Skeletal muscle cell (primary cell): ENCODE results near the gene TCF15.

ENCODE experiments used
- DNase-seq: peaks from one replicate; pipeline ENCODE4 v3.0.0-alpha.2; 2010; ENCODE audit warnings: low read depth
- H3K4me3 ChIP-seq: 2 replicates; pipeline ENCODE4 v1.5.1; 2011; ENCODE audit warnings: low read depth, mild to moderate bottlenecking, control low read depth, low read length, moderate library complexity

The TCF15 gene

DNA sequence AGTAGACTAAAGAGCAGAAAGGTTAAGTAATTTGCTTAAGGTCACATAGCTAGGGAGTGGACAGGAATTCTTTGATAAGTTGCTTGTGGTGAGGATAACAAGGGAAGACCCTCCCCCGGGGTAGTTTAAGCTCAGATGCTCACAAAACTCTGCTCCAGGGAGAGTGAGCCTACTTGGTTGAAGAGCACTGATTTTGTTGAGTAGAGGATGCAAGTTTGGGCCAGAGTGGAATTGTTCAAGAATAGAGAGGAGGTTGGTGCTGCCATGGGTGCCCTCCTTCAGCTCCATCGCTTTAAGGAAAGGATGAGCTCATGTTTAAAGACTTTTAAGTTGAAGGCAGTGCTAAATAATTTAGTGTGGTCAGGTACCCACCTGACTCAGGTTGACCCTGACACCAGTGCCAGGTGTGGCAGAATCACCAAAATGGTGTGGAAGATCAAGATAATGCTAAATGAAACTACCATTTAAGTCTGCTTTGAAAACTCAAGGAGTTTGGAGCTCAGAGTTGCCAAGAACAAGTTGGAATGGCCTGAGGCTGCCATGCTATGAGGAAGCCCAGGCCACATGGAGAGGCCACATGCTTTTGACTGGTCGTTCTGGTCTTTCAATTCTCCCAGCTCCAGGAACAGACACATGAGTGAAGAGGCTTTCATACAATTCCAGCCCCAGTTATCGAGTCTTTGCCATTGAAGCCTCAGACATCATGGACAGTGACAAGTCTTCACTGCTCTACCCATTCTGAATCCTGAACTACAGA, 8.0 kb upstream of the TCF15 start:
- no peak for DNase-seq
- no peak overlapping the region for H3K4me3 ChIP-seq

DNA sequence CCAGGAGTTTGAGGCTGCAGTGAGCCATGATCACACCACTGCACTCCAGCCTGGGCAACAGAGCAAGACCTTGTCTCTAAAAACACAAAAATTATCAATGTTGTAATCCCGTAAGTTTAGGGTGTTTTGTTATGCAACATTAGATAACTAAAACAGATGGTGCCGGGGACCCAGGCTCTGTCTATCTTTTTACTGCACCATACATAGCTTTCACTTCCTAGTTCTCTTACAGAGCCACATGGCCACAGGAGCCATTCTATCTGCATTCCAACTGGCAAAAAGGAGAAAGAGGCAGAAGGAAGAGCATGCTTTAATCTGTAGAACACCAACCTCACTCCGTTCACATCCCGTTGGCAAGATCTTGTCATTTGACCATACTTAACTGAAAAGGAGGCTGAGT, 5.4 kb upstream of the TCF15 start:
- no peak overlapping the region for H3K4me3 ChIP-seq
- DNase-seq: no peak

DNA sequence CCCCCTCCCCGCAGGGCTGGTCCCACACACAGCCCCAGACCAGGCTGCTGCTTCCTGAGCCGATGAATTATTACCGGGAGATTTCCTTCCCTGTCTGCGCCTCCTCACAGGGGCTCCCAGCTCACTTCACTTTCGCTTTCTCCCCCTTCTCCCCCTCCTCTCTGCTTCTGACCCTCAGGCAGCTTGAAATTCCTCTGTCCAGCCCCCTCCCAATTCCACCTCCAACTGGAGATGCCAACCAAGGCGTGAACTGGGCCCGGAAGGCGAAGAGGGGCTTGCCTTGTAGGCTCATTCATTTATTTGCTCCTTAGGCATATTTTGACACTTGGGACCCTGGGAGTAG, 1.7 kb upstream of the TCF15 start:
- no peak for DNase-seq
- no peak overlapping the region for H3K4me3 ChIP-seq

DNA sequence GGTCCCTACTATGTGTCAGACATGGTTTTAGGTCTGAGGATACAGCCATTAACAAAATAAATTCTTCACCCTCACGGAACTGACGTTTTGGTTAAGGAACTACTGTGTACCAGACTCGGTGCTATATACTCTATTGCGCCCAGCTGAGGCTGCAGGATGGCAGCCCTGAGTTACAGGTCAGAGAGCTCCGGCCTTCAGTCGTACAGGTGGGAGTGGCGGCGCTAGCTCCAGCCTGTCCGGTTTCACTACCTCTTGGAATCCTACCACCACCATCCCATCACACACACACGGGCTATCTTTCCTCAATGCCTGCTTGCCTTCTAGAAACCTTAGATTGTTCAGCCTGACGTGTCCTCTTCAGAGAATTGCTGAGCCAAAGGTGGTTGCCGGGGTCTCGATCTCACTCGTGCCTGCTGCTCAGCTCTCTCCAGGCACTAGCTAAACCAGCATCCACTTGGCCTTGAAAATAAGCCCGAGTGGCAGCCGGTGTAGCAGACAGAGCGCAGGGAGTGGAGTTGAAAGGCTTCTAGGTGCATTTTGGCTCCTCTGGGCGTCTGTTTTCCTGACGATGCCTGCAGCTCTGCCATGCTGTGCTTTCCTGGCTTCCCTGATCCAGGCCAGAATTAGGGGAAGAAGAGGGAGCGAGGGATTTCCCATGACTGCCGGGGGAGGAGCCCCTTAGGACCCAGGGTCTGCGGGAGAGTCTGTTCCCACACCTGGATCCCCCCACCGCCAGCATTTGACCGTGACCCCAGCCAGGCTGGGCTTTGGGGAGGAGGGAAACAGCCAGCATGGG, 1.1 kb upstream of the TCF15 start:
- no peak for DNase-seq
- H3K4me3 ChIP-seq: no peak overlapping the region

DNA sequence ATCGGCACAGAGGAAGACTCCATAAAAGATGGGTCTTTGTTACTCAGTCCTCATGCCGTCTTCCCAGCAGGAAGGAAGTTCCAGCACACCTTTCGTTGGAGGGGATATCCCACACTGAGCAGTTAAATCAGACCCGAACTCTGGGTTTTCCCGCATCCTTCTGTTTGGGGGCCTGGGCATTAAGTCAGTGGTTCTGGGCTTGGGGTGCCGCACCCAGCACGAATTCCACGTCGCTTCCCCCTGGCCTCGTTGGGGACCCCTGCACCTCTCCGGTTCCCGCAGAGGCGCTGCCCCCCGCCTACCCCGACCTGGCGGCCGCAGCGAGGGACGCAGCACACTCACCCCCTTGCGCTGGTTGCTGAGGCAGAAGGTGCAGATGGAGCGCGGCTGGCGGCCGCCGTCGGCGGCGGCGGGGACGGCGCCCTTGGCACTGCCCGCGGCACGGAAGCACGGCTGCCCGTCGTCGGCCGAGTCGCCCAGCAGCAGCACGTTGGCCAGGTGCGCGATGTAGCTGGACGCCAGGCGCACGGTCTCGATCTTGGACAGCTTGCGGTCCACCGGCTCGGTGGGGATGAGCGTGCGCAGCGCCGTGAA, 641 bp downstream of the TCF15 start:
- DNase-seq: no peak
- no peak overlapping the region for H3K4me3 ChIP-seq

DNA sequence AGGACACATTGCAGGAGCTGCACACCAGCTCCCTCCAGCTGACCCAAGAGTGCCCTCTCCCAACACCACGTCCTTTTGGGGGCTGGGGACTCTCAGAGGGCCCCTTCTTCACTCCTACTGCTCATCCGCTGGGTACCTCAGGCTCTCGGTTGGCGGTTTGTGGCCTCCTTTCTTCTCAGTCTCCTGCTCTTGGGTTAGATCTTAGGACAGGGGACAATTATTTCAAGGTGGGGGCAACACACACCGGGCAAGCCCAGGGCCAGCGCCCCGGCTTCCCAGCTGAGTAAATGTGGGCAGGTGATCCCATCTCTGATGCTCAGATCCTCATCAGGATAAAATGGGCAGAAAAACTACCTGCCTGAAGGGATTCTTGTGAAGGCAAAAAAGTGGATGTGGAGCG, 1.1 kb downstream of the TCF15 start:
- no peak for DNase-seq
- no peak overlapping the region for H3K4me3 ChIP-seq

DNA sequence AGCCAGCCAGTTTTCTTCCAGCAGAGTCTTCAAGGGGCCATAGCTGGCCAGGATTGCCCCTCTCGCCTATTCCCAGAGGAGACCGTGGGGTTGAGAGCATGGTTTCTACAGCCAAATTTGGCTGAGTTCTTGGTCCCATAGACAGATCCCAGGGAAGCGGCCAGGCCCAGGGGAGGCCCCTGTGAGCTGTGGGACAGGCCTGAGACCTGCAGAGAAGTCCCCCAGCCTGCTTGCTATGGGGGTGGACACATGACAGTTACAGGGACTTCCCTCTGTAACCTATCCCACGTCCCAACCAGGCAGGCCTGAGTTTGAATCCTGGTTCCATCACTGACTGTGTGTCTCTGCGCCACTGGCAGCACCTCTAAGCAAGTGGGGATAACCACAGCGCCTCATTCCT, 2.6 kb downstream of the TCF15 start:
- H3K4me3 ChIP-seq: no peak overlapping the region
- no peak for DNase-seq

DNA sequence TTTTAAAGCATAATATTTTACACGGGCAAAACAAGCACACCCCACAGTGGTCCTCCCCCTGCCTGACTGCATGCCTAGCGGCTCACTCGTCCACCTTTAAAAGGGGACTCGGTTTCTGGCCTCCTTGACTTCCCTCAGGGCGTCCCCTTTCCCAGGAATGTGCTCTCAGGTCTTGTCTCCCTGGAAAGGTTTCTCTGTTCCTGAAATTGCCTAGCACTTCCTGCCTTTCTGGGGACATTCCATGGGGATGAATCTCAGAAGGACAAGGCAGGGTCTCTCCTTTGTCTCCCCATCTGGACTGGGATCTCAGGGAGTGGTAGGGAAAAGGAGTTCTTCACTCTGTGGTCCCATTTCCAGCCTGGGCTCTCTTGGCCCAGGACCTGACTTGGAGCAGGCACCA, 4.9 kb downstream of the TCF15 start:
- no peak for DNase-seq

DNA sequence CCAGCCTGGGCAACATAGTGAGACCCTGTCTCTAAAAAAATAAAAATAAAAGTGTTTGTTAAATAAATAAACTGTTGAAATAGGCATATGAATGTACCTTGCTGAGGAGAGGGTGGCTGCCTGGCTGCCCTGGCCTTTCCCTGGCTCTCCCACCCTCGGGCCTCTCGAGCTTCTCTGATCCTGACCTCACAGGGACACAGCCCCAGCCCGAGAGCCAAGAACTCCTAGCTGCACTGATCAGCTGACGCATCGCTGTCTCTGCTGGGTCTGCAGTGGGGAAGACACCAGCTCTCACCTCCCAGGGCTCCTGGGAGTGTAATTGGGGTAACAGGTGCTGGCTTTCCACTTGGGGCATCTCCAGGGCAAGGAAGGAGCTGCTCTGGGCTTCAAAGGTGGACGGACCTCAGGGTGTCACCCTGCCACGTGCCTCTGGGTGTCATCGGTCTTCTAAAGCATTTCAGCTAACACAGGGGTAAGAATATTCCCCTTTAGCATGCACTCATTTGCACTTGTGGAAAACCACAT, 6.9 kb downstream of the TCF15 start:
- no peak overlapping the region for H3K4me3 ChIP-seq
- DNase-seq: no peak

More for the DNA sequence above, 4.9 kb downstream of the TCF15 start:
- no peak overlapping the region for H3K4me3 ChIP-seq

DNA sequence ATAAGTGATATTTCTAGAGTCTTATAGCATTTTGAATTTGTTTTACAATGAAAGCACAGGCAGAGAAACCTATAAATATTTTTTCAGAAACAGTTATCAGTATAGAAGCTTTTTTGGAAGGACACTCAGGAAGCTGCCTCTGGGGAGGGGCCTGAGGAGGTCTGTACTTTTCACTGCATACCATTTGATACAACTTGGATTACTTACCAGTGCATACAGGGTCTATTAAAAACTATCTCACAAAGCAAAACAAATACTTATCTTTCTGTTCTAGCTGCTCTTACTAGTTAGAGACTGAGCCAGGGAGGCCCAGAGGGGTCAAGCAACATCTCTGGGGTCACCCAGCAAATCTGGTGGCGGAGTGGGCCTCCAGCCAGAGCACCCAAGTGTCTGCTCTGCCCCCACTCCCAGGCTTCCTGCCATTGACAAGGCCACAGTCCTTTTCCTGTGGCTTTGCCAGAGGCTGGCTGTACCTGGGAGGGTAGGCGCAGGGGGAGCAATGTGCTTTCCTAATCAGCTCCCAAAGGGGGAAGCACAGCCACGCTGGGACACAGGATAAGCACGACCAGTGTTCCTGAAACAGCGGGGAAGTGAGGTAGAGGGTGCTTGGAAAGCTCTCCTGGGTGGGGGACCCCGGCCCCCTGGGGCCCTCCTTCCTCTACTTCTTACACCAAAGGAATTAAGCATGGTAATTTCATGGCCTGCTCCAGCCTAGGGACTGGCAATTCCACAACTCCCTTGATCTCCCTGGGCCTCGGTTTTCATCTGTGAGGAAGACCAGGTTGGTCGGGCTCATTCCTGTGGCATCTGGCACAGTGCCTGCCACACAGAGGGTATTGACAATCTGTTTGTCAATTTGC, 7.8 kb downstream of the TCF15 start:
- no peak overlapping the region for H3K4me3 ChIP-seq
- DNase-seq: no peak

DNA sequence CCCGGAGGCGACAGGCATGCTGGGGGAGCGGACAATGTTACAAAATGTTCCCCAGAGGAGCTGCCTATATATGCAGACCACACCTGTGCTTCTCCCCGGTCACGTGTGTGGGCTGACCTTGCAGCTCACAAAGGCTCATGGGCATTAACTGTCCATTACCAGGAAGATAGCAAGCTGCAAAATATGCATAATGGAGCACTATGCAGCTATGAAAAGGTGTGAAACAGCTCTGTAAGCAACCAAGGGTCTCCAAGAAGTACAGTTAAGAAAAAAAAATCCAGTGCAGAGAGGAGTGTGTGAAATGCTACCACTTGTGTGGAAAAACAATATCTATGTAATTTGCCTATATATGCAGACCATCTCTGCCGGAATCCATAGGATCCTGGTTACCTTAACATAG, 9.4 kb downstream of the TCF15 start:
- no peak for DNase-seq
- no peak overlapping the region for H3K4me3 ChIP-seq

DNA sequence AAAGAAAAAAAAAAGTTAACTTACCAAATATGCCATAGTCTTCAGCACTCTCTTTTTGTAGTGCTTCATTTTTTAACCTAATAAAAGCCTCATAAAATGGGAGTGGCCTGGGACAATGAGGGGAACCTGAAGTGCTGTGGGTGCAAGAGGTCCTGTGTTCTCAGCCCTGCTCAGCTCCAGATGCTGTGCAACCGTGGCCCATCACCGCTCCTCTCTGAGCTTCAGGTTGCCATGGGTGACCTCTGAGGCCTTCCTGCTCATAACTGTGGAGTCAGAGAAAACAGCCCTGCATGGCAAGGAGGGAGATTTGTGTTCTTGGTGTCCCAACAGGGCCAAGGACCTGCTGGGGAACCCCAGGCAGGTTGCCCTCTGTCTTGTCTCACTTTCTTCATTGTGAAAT, 10.0 kb downstream of the TCF15 start:
- H3K4me3 ChIP-seq: no peak overlapping the region
- DNase-seq: no peak

DNA sequence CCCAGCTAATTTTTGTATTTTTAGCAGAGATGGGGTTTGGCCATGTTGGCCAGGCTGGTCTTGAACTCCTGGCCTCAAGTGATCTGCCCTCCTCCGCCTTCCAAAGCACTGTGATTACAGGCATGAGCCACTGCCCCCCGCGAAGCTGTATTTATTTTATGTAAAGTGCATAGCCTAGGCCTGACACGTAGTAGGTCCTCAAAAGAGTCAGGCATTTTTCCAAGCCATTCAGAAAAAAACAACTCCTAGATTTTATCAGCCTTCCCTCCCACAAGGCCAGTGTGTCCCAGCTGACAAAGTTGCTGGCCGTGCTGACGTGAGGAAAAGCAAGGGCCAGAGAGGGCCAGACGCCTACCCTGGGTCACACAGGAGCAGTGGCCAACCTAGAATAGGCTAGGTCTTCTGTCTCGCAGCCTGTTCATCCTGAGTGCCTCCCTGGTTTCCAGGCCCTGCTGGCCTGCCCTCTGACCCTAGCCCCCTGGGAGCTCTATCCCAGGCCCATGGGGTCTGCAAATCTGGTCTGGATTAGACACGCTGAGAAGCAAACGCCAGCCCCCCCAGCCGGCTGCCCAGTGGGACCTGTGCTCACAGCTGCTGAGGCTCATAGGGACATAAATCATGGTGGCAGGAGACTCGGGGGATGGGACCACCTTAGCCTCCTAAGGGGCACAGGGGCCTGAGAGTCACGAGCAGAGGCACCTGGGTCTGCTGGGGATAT, 11.8 kb downstream of the TCF15 start:
- no peak for DNase-seq
- no peak overlapping the region for H3K4me3 ChIP-seq

DNA sequence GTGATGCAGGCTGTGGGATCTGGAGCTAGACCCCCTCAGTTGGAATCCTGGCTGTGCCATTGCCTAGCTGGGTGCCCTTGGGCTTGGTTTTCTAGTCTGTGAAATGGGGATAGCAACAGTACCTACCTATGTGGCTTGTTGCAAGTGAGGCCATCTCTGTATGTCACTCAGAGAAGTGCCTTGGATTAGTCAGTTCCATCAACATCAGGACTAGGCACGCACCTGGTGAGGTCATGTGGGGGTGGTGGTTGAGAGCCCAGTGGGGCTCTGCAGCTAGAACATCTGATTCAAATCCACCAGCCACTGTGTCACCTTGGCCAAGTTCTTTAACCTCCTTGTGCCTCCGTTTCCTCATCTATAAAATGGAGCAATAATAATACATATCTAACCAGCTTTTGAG, 12.5 kb downstream of the TCF15 start:
- H3K4me3 ChIP-seq: no peak overlapping the region

DNA sequence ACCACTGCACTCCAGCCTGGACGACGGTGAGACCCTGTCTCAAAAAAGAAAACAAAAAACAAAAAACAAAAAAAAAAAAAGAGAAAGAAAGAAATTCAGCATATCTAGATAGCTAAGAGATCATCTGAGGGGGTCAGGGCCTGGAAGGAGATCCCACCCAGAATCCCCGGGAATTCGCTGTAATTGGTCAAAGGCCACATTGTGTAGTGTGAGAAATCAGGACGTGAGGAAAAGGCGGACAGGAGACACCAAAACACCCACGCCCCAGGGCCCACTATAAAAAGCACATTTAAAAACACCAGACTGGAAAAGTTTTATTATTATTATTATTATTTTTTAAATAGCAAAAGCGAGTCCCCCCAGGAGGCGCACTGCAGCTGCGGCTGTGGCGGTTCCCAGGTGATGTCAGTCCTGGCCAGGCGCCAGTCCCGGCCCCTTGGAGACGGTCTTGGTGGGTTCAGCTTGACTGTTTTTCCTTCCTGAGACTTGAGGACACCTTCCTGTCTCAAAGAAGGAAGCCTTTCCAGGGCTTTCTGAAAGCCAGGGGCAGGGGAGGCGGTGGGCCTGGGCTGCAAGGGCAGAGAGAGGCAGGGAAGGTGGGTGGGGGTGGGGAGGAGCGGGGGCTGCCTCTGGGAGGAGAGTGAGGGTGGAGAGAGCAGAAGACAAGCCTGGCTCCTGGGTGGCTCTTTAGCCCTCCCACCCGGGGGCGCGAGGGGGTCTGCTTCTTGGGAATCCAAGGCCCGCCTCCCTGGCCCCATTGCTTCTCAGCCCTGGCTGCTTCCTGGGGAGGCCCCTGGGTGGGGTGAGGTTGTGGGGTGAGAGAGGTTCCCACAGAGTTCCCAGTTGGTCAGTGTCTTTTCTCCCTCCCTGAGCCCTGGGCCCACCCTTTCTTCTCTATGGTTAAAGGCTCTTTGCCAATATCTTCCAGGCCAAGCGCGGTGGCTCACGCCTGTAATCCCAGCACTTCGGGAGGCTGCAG, 14.5 kb downstream of the TCF15 start:
- H3K4me3 ChIP-seq: no peak overlapping the region
- DNase-seq: no peak

More for the DNA sequence above, 12.5 kb downstream of the TCF15 start:
- DNase-seq: no peak

DNA sequence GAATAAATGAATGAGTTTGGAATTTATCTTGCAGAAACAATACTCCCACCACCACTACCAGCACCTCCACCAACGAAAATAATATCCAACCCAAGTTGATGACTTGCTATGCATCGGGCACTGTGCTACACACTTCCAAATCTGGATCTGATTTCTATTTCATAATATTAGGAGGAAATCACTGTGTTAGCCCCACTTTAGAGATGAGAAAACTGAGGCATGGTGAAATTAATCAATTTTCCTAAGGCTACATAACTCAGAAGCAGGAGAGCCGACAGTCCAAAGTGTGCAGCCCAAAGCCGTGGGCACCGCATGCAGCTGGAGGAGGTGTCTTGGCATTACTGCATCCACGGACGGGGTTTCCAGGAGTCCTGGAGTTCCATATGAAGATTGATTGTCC, 17.6 kb downstream of the TCF15 start:
- DNase-seq: no peak

DNA sequence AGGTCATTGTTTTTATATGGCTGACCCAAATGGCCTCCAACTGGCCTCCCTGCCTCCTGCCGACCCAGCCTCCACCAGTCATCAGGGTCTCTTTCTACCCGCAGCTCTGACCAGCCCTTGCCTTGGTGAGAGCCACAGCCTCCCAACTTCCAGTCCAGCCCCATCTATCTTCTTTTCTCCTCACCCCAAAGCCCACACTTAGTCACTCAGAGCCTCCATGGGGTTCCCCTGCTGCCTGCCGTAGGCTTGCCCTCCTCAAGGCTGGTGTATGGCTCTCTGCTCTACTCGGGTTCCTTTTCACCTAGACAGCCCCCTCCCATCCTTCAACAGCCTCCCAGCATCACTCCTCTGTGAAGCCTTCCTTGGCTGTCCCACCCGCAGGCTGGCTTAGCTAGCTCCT, 18.2 kb downstream of the TCF15 start:
- DNase-seq: no peak
- no peak overlapping the region for H3K4me3 ChIP-seq

More for the DNA sequence above, 17.6 kb downstream of the TCF15 start:
- no peak overlapping the region for H3K4me3 ChIP-seq
